WTC11 (cell line): Measurements from ENCODE around the gene CC2D1A. TPM values are rescaled to one million over a fixed set of nuclear protein-coding genes. Genes with fewer than 3 reads are reported as not detected.
A peak's percentile ranks its signal among the peaks of the same experiment; 100 is the strongest.

Experiments
- ATAC-seq: fragments of 200-7000 bp; cut with Tn5 transposase; 2 replicates; pipeline ENCODE4 v1.10.0; 2021; ENCODE audit warnings: mild to moderate bottlenecking, moderate library complexity
- CTCF ChIA-PET: fragments of 300-600 bp; sonication (Branson Sonifier 250); formaldehyde crosslinking; loops from one replicate; lab custom pipeline; 2021; ENCODE audit warnings: antibody characterized with exemption; lab: Charles Lee
- POLR2A ChIA-PET: fragments of 350-600 bp; sonication (Branson Sonifier 250); formaldehyde crosslinking; loops from one replicate; lab custom pipeline; 2021; ENCODE audit warnings: antibody characterized with exemption; lab: Charles Lee
- DNase-seq: peaks from one replicate; pipeline ENCODE4 v3.0.0; 2021; ENCODE audit warnings: low spot score
- H3K27ac Mint-ChIP-seq: 2 replicates; pipeline ENCODE4 v1.8.0; 2021; ENCODE audit warnings: mixed read lengths
- H3K27me3 Mint-ChIP-seq: 2 replicates; pipeline ENCODE4 v1.8.0; 2021; ENCODE audit warnings: low read depth, mild to moderate bottlenecking, moderate library complexity, mixed read lengths
- H3K36me3 Mint-ChIP-seq: 2 replicates; pipeline ENCODE4 v1.8.0; 2021; ENCODE audit warnings: mixed read lengths
- H3K4me1 Mint-ChIP-seq: 2 replicates; pipeline ENCODE4 v1.8.0; 2022; ENCODE audit warnings: mixed read lengths
- H3K4me3 Mint-ChIP-seq: 2 replicates; pipeline ENCODE4 v1.8.0; 2021; ENCODE audit warnings: mild to moderate bottlenecking, moderate library complexity, mixed read lengths
- H3K9me3 Mint-ChIP-seq: 2 replicates; pipeline ENCODE4 v1.8.0; 2021; ENCODE audit warnings: mixed read lengths
- ATF2 ChIP-seq: sonication (generic); formaldehyde crosslinking; IDR thresholded peaks from 2 replicates; pipeline ENCODE4 v1.8.1; 2022; ENCODE audit warnings: low read depth, missing genetic modification reagents, borderline replicate concordance
- CTCF ChIP-seq: fragments of 200-600 bp; IDR thresholded peaks from 2 replicates; pipeline ENCODE4 v1.8.0; 2022; ENCODE audit warnings: antibody characterized with exemption
- E2F1 ChIP-seq: sonication (generic); formaldehyde crosslinking; IDR thresholded peaks from 2 replicates; pipeline ENCODE4 v1.8.0; 2022; ENCODE audit warnings: mild to moderate bottlenecking, missing genetic modification reagents
- EMX1 ChIP-seq: fragments of 250-450 bp; sonication (Bioruptor Pico); IDR thresholded peaks from 2 replicates; pipeline ENCODE4 v1.8.0; 2021; ENCODE audit warnings: mild to moderate bottlenecking
- ETV6 ChIP-seq: sonication (generic); formaldehyde crosslinking; IDR thresholded peaks from 2 replicates; pipeline ENCODE4 v1.8.1; 2022; ENCODE audit warnings: mild to moderate bottlenecking, missing genetic modification reagents
- FOXJ3 ChIP-seq: sonication (generic); formaldehyde crosslinking; IDR thresholded peaks from 2 replicates; pipeline ENCODE4 v1.9.0; 2021; ENCODE audit warnings: missing genetic modification reagents, mild to moderate bottlenecking, borderline replicate concordance
- FOXK1 ChIP-seq: sonication (generic); formaldehyde crosslinking; IDR thresholded peaks from 2 replicates; pipeline ENCODE4 v1.8.0; 2022; ENCODE audit warnings: mild to moderate bottlenecking, moderate library complexity, missing genetic modification reagents
- GRHL2 ChIP-seq: fragments of 250-450 bp; sonication (Bioruptor Pico); IDR thresholded peaks from 2 replicates; pipeline ENCODE4 v1.8.0; 2022; ENCODE audit warnings: mild to moderate bottlenecking, moderate library complexity; ENCODE audit not compliant: insufficient replicate concordance, severe bottlenecking
- GTF2I ChIP-seq: fragments of 250-450 bp; sonication (Bioruptor Pico); conservative IDR thresholded peaks from 2 replicates; pipeline ENCODE4 v1.4.0; 2021; ENCODE audit warnings: mild to moderate bottlenecking
- IRF2 ChIP-seq: sonication (generic); formaldehyde crosslinking; IDR thresholded peaks from 2 replicates; pipeline ENCODE4 v1.8.0; 2022; ENCODE audit warnings: low read depth, missing genetic modification reagents, borderline replicate concordance
- KAT7 ChIP-seq: sonication (generic); formaldehyde crosslinking; IDR thresholded peaks from 2 replicates; pipeline ENCODE4 v1.8.1; 2023; ENCODE audit warnings: missing genetic modification reagents, mild to moderate bottlenecking, borderline replicate concordance
- NR1H2 ChIP-seq: sonication (generic); formaldehyde crosslinking; IDR thresholded peaks from 2 replicates; pipeline ENCODE4 v1.9.0; 2021; ENCODE audit warnings: mild to moderate bottlenecking, moderate library complexity, missing genetic modification reagents
- OVOL2 ChIP-seq: fragments of 250-450 bp; sonication (Bioruptor Pico); IDR thresholded peaks from 2 replicates; pipeline ENCODE4 v1.9.0; 2021; ENCODE audit warnings: mild to moderate bottlenecking, borderline replicate concordance
- PRRX2 ChIP-seq: fragments of 250-450 bp; sonication (Bioruptor Pico); IDR thresholded peaks from 2 replicates; pipeline ENCODE4 v1.8.0; 2021; ENCODE audit warnings: mild to moderate bottlenecking
- ZNF121 ChIP-seq: sonication (generic); formaldehyde crosslinking; IDR thresholded peaks from 2 replicates; pipeline ENCODE4 v1.8.0; 2023; ENCODE audit warnings: missing genetic modification reagents
- ZNF396 ChIP-seq: fragments of 250-450 bp; sonication (Bioruptor Pico); IDR thresholded peaks from 2 replicates; pipeline ENCODE4 v1.8.0; 2021; ENCODE audit warnings: mild to moderate bottlenecking, moderate library complexity, borderline replicate concordance
- total RNA-seq: library from RNA; stranded (reverse); gene quantifications from 3 replicates; pipeline ENCODE4 v1.2.3, GENCODE V29; 2021
- TF ChIP-seq, protein P1 (sequence below): sonication (generic); formaldehyde crosslinking; IDR thresholded peaks from 2 replicates; pipeline ENCODE4 v1.8.0; 2022; ENCODE audit warnings: mild to moderate bottlenecking, missing genetic modification reagents

The CC2D1A gene
- total RNA-seq, 1 experiment from 2014 or later, result 44.2 TPM

- DNase-seq, result no peak
These were observed 46.6 kb upstream of the CC2D1A start for GRCh38 chr19:13859361-13859880.

GRCh38 chr19:13860679-13861391, 45.2 kb upstream of the CC2D1A start:
- TF ChIP-seq ATF2 (CRISPR knock-in tag), result no peak
- TF ChIP-seq ZNF121 (CRISPR knock-in tag), result peak; percentile 41; the same call in 1 of the 2 replicates
- H3K4me3 Mint-ChIP-seq, result peak overlapping the region; percentile 75; the same call in 1 of the 2 replicates
- H3K9me3 Mint-ChIP-seq, result no peaks in the 10 kb centered on the region
- no peak for DNase-seq
- ChIA-PET POLR2A (interaction anchor here (1.6 to 2.3 kb wide), 3 partner anchors 14 to 64 kb away, joined by 6 to 26 read pairs (median 10); no protein-coding TSS in a partner anchor), CTCF (interaction anchor here (0.6 to 7.4 kb wide), 24 partner anchors 9 to 432 kb away, joined by 3 to 80 read pairs (median 14); partner anchors contain the start of genes C19orf53 and ZSWIM4)
- peaks cover 32% of the 10 kb centered on the region for H3K27me3 Mint-ChIP-seq
- no peak for ATAC-seq
- no peak overlapping the region for H3K27ac Mint-ChIP-seq
- H3K36me3 Mint-ChIP-seq, result no peaks in the 10 kb centered on the region
- peaks cover 8% of the 10 kb centered on the region for H3K4me1 Mint-ChIP-seq

More at GRCh38 chr19:13859361-13859880, 46.6 kb upstream of the CC2D1A start:
- ChIA-PET POLR2A (interaction anchor here (0.9 to 1.1 kb wide), 2 partner anchors 13 to 84 kb away, joined by 3 to 4 read pairs; no protein-coding TSS in a partner anchor), CTCF (interaction anchor here (0.7 to 7.4 kb wide), 7 partner anchors 13 to 172 kb away, joined by 3 to 80 read pairs (median 3); partner anchors contain the start of gene IL27RA)
- H3K9me3 Mint-ChIP-seq, result no peaks in the 10 kb centered on the region
- peaks cover 6% of the 10 kb centered on the region for H3K4me1 Mint-ChIP-seq
- H3K36me3 Mint-ChIP-seq, result no peaks in the 10 kb centered on the region
- H3K4me3 Mint-ChIP-seq, result no peak overlapping the region
- H3K27me3 Mint-ChIP-seq, result peaks cover 27% of the 10 kb centered on the region
- TF ChIP-seq ZNF121 (CRISPR knock-in tag) (peak; percentile 67; the same call in 1 of the 2 replicates), GTF2I (0 out of 2 replicates have a peak, but pooled peaks have one; percentile 36), FOXK1 (no peak)
- TF ChIP-seq, protein P1, sequence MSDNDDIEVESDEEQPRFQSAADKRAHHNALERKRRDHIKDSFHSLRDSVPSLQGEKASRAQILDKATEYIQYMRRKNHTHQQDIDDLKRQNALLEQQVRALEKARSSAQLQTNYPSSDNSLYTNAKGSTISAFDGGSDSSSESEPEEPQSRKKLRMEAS (CRISPR knock-in tag), result no peak
- H3K27ac Mint-ChIP-seq, result no peak overlapping the region
- ATAC-seq, result no peak

- Mint-ChIP-seq H3K4me1 (peaks cover 10% of the 10 kb centered on the region), H3K9me3 (no peaks in the 10 kb centered on the region), H3K27me3 (peaks cover 36% of the 10 kb centered on the region), H3K27ac (no peak overlapping the region; the same call in 1 of the 2 replicates), H3K36me3 (no peaks in the 10 kb centered on the region), H3K4me3 (peak overlapping the region; percentile 75)
- TF ChIP-seq KAT7 (CRISPR knock-in tag), result no peak
- TF ChIP-seq, protein P1 (CRISPR knock-in tag), result 0 out of 2 replicates have a peak, but pooled peaks have one; percentile 3
- DNase-seq (no peak), ATAC-seq (no peak)
- CTCF ChIA-PET, result interaction anchor here (1.2 to 7.4 kb wide), 22 partner anchors 9 to 210 kb away, joined by 4 to 80 read pairs (median 16); partner anchors contain the start of genes C19orf53, MISP3, RLN3 and ZSWIM4
- POLR2A ChIA-PET, result interaction anchor here (1.5 to 2.3 kb wide), 5 partner anchors 14 to 114 kb away, joined by 3 to 26 read pairs (median 6); partner anchors contain the start of gene C19orf53
These were observed 44.6 kb upstream of the CC2D1A start for GRCh38 chr19:13861392-13861713.

DNA sequence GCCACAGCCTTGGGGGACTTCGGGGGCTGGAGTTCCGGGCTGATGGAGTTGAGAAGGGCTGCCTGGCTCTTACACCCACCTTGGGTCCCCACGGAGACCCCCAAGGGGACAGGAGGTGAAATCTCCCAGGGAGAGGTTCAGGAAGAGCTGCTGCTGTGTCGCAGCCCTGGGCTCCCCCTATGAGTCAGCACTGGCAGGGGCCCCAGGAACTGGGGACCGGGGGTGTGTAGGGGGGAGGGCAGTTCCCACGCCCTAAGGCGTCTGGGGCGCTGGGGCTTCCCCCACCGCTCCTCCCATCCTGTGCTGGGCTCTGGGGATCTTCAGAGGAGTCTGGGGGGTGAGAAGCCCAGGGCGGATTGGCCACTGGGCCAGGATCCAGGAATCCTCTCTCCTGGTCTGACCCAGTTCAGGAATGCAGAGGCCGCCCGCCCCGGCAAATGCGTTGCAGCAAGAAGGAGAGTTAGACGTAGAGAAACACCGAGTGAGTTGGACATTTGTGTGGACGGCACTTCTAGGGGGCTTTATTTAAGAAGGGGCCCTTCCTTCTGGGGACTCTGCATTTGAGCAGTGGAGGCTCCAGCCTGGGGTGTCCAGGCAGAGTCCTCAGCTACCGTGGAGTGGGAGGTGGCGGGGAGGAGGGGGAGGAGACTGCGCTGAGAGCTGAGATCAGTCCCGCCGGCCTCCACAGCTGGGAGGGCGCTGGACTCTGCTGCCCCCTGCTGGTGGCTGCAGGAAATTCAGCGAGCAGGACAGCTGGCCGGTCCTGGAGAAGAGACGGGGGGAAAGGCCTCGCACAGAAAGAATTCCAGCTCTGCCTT, 44.1 kb upstream of the CC2D1A start:
- POLR2A ChIA-PET, result interaction anchor here (0.9 to 2.3 kb wide), 8 partner anchors 15 to 114 kb away, joined by 3 to 26 read pairs (median 5); partner anchors contain the start of genes C19orf53 and ZSWIM4
- Mint-ChIP-seq H3K4me3 (peak overlapping the region; percentile 75), H3K4me1 (peaks cover 13% of the 10 kb centered on the region), H3K36me3 (no peaks in the 10 kb centered on the region), H3K27ac (no peak overlapping the region; the same call in 1 of the 2 replicates), H3K27me3 (peaks cover 42% of the 10 kb centered on the region), H3K9me3 (no peaks in the 10 kb centered on the region)
- ATAC-seq (peak; percentile 79), DNase-seq (peak; percentile 95)
- CTCF ChIA-PET, result interaction anchor here (0.5 to 7.4 kb wide), 63 partner anchors 9 to 636 kb away, joined by 3 to 80 read pairs (median 6); partner anchors contain the start of genes ASF1B, C19orf53, DCAF15 and IL27RA
- TF ChIP-seq GRHL2 (CRISPR knock-in tag) (no peak), ZNF396 (CRISPR knock-in tag) (no peak), NR1H2 (no peak), OVOL2 (CRISPR knock-in tag) (no peak), EMX1 (no peak), GTF2I (no peak), IRF2 (CRISPR knock-in tag) (no peak), FOXJ3 (CRISPR knock-in tag) (no peak), ETV6 (CRISPR knock-in tag) (0 out of 2 replicates have a peak, but pooled peaks have one; percentile 35), E2F1 (CRISPR knock-in tag) (no peak), FOXK1 (no peak), PRRX2 (CRISPR knock-in tag) (no peak), CTCF (peak; percentile 99)
- TF ChIP-seq, protein P1 (CRISPR knock-in tag), result no peak; the same call in 1 of the 2 replicates
